ENCODE data around the gene CEP44. TPM values are rescaled to one million over a fixed set of nuclear protein-coding genes. Genes with fewer than 3 reads are reported as not detected.

The CEP44 gene
- total and polyA plus RNA-seq, 2 experiments from 2014 or later: 6.1 to 8.1 TPM

GRCh38 chr4:174303687-174304086, 20.0 kb downstream of the CEP44 start:
- no peaks in the 10 kb centered on the region for H3K9me3 ChIP-seq (ENCODE audit: low read depth)
- H3K27me3 ChIP-seq (replicated peaks; ENCODE audit: insufficient read depth): no peaks in the 10 kb centered on the region
- H3K4me2 ChIP-seq (ENCODE audit: unreplicated experiment): no peak overlapping the region
- H3K79me2 ChIP-seq (ENCODE audit: insufficient read depth): no peaks in the 10 kb centered on the region
- H3K9me2 ChIP-seq (ENCODE audit: insufficient read depth): no peaks in the 10 kb centered on the region
- H4K20me1 ChIP-seq (ENCODE audit: insufficient read depth): no peaks in the 10 kb centered on the region
- no peak overlapping the region for H3K9ac ChIP-seq
- in situ Hi-C loops (cut with MboI): loop anchor here (25.0 kb wide), 1 partner anchor 791 kb away; no protein-coding TSS in a partner anchor
- 89 to 100% methylated on average over 1 of the region's 1 CpG for WGBS, 2 experiments (ENCODE audit: low coverage in 1 of 2, low lambda C conversion rate in 2 of 2, missing lambda C conversion rate in 2 of 2)
- H3F3A ChIP-seq (ENCODE audit: insufficient read depth): no peaks in the 10 kb centered on the region
- H3K36me3 ChIP-seq (ENCODE audit: low read depth): peaks cover 20% of the 10 kb centered on the region
- H2AFZ ChIP-seq: no peak overlapping the region
- H3K4me3 ChIP-seq: no peak overlapping the region
- H3K27ac ChIP-seq: no peak overlapping the region
- no peak for DNase-seq
- no peak for TF ChIP-seq EZH2phosphoT487 (IDR thresholded peaks at IDR 0.05; ENCODE audit: insufficient read depth, low read depth)
- no peak for TF ChIP-seq EZH2 (IDR thresholded peaks at IDR 0.05; ENCODE audit: insufficient read depth, poor library complexity, severe bottlenecking)
- no peaks in the 10 kb centered on the region for H3K4me1 ChIP-seq (ENCODE audit: insufficient read depth)

- Histone ChIP-seq H3K36me3 (ENCODE audit: low read depth) (peaks cover 20% of the 10 kb centered on the region), H3K27ac (no peak overlapping the region), H3K9me3 (ENCODE audit: low read depth) (no peaks in the 10 kb centered on the region), H3F3A (ENCODE audit: insufficient read depth) (no peaks in the 10 kb centered on the region), H3K9me2 (ENCODE audit: insufficient read depth) (no peaks in the 10 kb centered on the region), H4K20me1 (ENCODE audit: insufficient read depth) (no peaks in the 10 kb centered on the region), H2AFZ (no peak overlapping the region), H3K9ac (no peak overlapping the region), H3K4me1 (ENCODE audit: insufficient read depth) (no peaks in the 10 kb centered on the region), H3K4me2 (ENCODE audit: unreplicated experiment) (no peak overlapping the region), H3K4me3 (no peak overlapping the region), H3K27me3 (replicated peaks; ENCODE audit: insufficient read depth) (no peaks in the 10 kb centered on the region), H3K79me2 (ENCODE audit: insufficient read depth) (no peaks in the 10 kb centered on the region)
- in situ Hi-C loops (cut with MboI): loop anchor here (25.0 kb wide), 1 partner anchor 792 kb away; no protein-coding TSS in a partner anchor
- no peak for DNase-seq
- WGBS, 2 experiments (ENCODE audit: low coverage in 1 of 2, low lambda C conversion rate in 2 of 2, missing lambda C conversion rate in 2 of 2): 90 to 93% methylated on average over 1 of the region's 1 CpG
- no peak for TF ChIP-seq EZH2 (IDR thresholded peaks at IDR 0.05; ENCODE audit: insufficient read depth, poor library complexity, severe bottlenecking)
- TF ChIP-seq EZH2phosphoT487 (IDR thresholded peaks at IDR 0.05; ENCODE audit: insufficient read depth, low read depth): no peak
Measured at GRCh38 chr4:174304664-174305063, 21.0 kb downstream of the CEP44 start.

DNA sequence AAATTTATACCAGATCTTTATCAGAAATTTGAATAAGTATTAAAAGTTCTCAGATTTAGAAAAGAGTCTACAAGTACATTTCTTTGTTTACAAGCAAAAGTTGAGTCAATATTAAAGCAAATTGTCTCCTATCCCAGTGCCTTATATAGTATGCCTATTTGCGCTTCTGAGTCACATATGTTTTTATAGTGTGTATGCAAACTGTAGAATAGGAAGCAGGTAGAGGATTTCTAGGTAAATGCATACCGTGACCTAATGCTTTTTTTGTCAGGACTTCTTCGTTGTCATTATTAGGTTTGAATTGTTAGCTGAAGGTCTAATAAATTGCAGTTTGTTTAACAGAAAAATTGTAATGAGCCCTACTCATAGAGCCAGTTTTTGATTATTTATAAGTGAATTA, 22.2 kb downstream of the CEP44 start:
- no peaks in the 10 kb centered on the region for H4K20me1 ChIP-seq (ENCODE audit: insufficient read depth)
- H3F3A ChIP-seq (ENCODE audit: insufficient read depth): no peaks in the 10 kb centered on the region
- in situ Hi-C loops (cut with MboI): loop anchor here (25.0 kb wide), 1 partner anchor 794 kb away; no protein-coding TSS in a partner anchor
- no peak overlapping the region for H3K27ac ChIP-seq
- no peak overlapping the region for H3K4me3 ChIP-seq
- no peak overlapping the region for H2AFZ ChIP-seq
- H3K9me2 ChIP-seq (ENCODE audit: insufficient read depth): no peaks in the 10 kb centered on the region
- TF ChIP-seq EZH2phosphoT487 (IDR thresholded peaks at IDR 0.05; ENCODE audit: insufficient read depth, low read depth): no peak
- TF ChIP-seq EZH2 (IDR thresholded peaks at IDR 0.05; ENCODE audit: insufficient read depth, poor library complexity, severe bottlenecking): no peak
- H3K4me2 ChIP-seq (ENCODE audit: unreplicated experiment): no peak overlapping the region
- no peaks in the 10 kb centered on the region for H3K9me3 ChIP-seq (ENCODE audit: low read depth)
- no peak for DNase-seq
- H3K36me3 ChIP-seq (ENCODE audit: low read depth): peaks cover 15% of the 10 kb centered on the region
- WGBS, 2 experiments (ENCODE audit: low coverage in 1 of 2, low lambda C conversion rate in 2 of 2, missing lambda C conversion rate in 2 of 2): 98 to 100% methylated on average over 3 of the region's 3 CpGs
- H3K79me2 ChIP-seq (ENCODE audit: insufficient read depth): no peaks in the 10 kb centered on the region
- H3K4me1 ChIP-seq (ENCODE audit: insufficient read depth): no peaks in the 10 kb centered on the region
- H3K9ac ChIP-seq: no peak overlapping the region
- H3K27me3 ChIP-seq (replicated peaks; ENCODE audit: insufficient read depth): no peaks in the 10 kb centered on the region

GRCh38 chr4:174307694-174308093, 24.0 kb downstream of the CEP44 start:
- Histone ChIP-seq H3K4me2 (ENCODE audit: unreplicated experiment) (no peak overlapping the region), H3F3A (ENCODE audit: insufficient read depth) (no peaks in the 10 kb centered on the region), H3K9me2 (ENCODE audit: insufficient read depth) (no peaks in the 10 kb centered on the region), H3K27ac (no peak overlapping the region), H2AFZ (no peak overlapping the region), H3K4me3 (no peak overlapping the region), H3K79me2 (ENCODE audit: insufficient read depth) (no peaks in the 10 kb centered on the region), H4K20me1 (ENCODE audit: insufficient read depth) (no peaks in the 10 kb centered on the region), H3K4me1 (ENCODE audit: insufficient read depth) (no peaks in the 10 kb centered on the region), H3K36me3 (ENCODE audit: low read depth) (peaks cover 15% of the 10 kb centered on the region; the same call in 1 of the 2 replicates), H3K9ac (no peak overlapping the region), H3K9me3 (ENCODE audit: low read depth) (no peaks in the 10 kb centered on the region), H3K27me3 (replicated peaks; ENCODE audit: insufficient read depth) (no peaks in the 10 kb centered on the region)
- TF ChIP-seq EZH2 (IDR thresholded peaks at IDR 0.05; ENCODE audit: insufficient read depth, poor library complexity, severe bottlenecking) (no peak), EZH2phosphoT487 (IDR thresholded peaks at IDR 0.05; ENCODE audit: insufficient read depth, low read depth) (no peak)
- 86 to 88% methylated on average over 4 of the region's 4 CpGs for WGBS, 2 experiments (ENCODE audit: low coverage in 1 of 2, low lambda C conversion rate in 2 of 2, missing lambda C conversion rate in 2 of 2)
- no peak for DNase-seq
- in situ Hi-C loops (cut with MboI): loop anchor here (25.0 kb wide), 1 partner anchor 795 kb away; no protein-coding TSS in a partner anchor

Measured in GM23248 (cell line).